HG02588 (cell line): ENCODE data around the gene GREB1.

ENCODE experiments used
- ATAC-seq: cut with Tn5 transposase; IDR thresholded peaks from one replicate; pipeline ENCODE4 v1.9.1; 2021; ENCODE audit warnings: mild to moderate bottlenecking, moderate library complexity; ENCODE audit not compliant: unreplicated experiment

GREB1 gene

GRCh38 chr2:11535899-11536344 is 2.1 kb downstream of the GREB1 start:
- no peak for ATAC-seq

- ATAC-seq, result no peak
Measured at GRCh38 chr2:11537951-11538350, 4.1 kb downstream of the GREB1 start.

- ATAC-seq, result no peak
Measured at GRCh38 chr2:11539317-11540147, 5.7 kb downstream of the GREB1 start.

- ATAC-seq, result no peak
Measured at GRCh38 chr2:11540148-11540995, 6.5 kb downstream of the GREB1 start.

GRCh38 chr2:11540996-11541692 is 7.3 kb downstream of the GREB1 start:
- ATAC-seq, result no peak

GRCh38 chr2:11541693-11542274 is 7.9 kb downstream of the GREB1 start:
- no peak for ATAC-seq

GRCh38 chr2:11542275-11542819 is 8.5 kb downstream of the GREB1 start:
- no peak for ATAC-seq

GRCh38 chr2:11543337-11544216 is 9.7 kb downstream of the GREB1 start:
- ATAC-seq, result no peak

GRCh38 chr2:11546072-11546471 is 12.2 kb downstream of the GREB1 start:
- ATAC-seq, result no peak

GRCh38 chr2:11547912-11548497 is 14.2 kb downstream of the GREB1 start:
- no peak for ATAC-seq

- no peak for ATAC-seq
Measured at GRCh38 chr2:11550302-11550701, 16.5 kb downstream of the GREB1 start.

- no peak for ATAC-seq
Measured at GRCh38 chr2:11550901-11551568, 17.2 kb downstream of the GREB1 start.

GRCh38 chr2:11551569-11552259 is 17.9 kb downstream of the GREB1 start:
- no peak for ATAC-seq

- no peak for ATAC-seq
Measured at GRCh38 chr2:11552260-11552638, 18.4 kb downstream of the GREB1 start.

GRCh38 chr2:11553661-11554398 is 20.0 kb downstream of the GREB1 start:
- no peak for ATAC-seq

GRCh38 chr2:11554399-11554716 is 20.5 kb downstream of the GREB1 start:
- no peak for ATAC-seq

GRCh38 chr2:11556101-11556806 is 22.4 kb downstream of the GREB1 start:
- no peak for ATAC-seq
